Adrenal gland (tissue), 5 donors: ENCODE results near the gene FTL.

Source experiments
- CTCF ChIP-seq, 6 experiments: fragments of 450-650 bp in 4 of 6; fragments of 200-600 bp in 2 of 6; sonication (generic) in 1 of 6; IDR thresholded peaks; 1 replicate in 5 of 6; 2 replicates in 1 of 6; pipeline versions ENCODE4 v1.5.1 to v1.8.0; 2016 to 2021; ENCODE audit warnings: antibody characterized with exemption in 6 of 6, mild to moderate bottlenecking in 2 of 6, moderate library complexity in 1 of 6
- POLR2A ChIP-seq, 2 donors: fragments of 450-650 bp; IDR thresholded peaks; one replicate each; pipeline ENCODE4 v1.6.1; 2017; ENCODE audit warnings: antibody characterized with exemption in 2 of 2, mild to moderate bottlenecking in 2 of 2, moderate library complexity in 1 of 2
- donor health status: DM: no; HTN: no; CAD: no.

- TF ChIP-seq POLR2A (IDR thresholded peaks at IDR 0.05) (no peak), CTCF (IDR thresholded peaks at IDR 0.05) (no peak)
Measured at GRCh38 chr19:48964205-48965039, 687 bp upstream of the FTL start.
